LNCaP clone FGC (cell line): Measurements from ENCODE around the gene FST.

ENCODE experiments used
- DNase-seq: peaks from one replicate; pipeline ENCODE4 v3.0.0-alpha.2; 2011; ENCODE audit warnings: low read depth
- H3K4me3 ChIP-seq: 2 replicates; pipeline ENCODE4 v1.5.1; 2011; ENCODE audit warnings: mild to moderate bottlenecking, low read depth, low read length, control low read depth
- TF ChIP-seq, protein P1 (sequence below): IDR thresholded peaks from 2 replicates; pipeline ENCODE4 v1.5.1; 2012; ENCODE audit warnings: mild to moderate bottlenecking; ENCODE audit not compliant: control insufficient read depth, insufficient read depth; ENCODE audit errors: extremely low read depth

FST gene

DNA sequence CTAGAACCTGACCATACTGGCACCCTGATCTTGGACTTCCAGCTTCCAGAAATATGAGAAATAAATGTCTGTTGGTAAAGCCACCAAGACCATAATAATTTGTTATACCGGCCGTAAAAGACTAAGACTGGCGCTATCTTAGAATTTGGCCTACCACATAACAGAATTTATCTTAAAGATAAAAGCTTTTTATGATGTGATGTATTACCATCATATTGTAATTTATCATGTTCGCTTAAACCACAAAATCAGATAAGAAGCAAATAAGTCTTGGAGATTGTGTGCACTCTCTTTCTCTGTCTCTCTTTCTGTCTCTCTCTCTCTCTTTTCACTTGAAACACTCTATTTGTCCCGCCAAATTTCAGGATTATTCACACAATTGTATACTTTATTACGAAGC is 35.6 kb downstream of the FST start:
- H3K4me3 ChIP-seq: no peak overlapping the region
- TF ChIP-seq, protein P1, sequence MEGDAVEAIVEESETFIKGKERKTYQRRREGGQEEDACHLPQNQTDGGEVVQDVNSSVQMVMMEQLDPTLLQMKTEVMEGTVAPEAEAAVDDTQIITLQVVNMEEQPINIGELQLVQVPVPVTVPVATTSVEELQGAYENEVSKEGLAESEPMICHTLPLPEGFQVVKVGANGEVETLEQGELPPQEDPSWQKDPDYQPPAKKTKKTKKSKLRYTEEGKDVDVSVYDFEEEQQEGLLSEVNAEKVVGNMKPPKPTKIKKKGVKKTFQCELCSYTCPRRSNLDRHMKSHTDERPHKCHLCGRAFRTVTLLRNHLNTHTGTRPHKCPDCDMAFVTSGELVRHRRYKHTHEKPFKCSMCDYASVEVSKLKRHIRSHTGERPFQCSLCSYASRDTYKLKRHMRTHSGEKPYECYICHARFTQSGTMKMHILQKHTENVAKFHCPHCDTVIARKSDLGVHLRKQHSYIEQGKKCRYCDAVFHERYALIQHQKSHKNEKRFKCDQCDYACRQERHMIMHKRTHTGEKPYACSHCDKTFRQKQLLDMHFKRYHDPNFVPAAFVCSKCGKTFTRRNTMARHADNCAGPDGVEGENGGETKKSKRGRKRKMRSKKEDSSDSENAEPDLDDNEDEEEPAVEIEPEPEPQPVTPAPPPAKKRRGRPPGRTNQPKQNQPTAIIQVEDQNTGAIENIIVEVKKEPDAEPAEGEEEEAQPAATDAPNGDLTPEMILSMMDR: no peak
- no peak for DNase-seq

DNA sequence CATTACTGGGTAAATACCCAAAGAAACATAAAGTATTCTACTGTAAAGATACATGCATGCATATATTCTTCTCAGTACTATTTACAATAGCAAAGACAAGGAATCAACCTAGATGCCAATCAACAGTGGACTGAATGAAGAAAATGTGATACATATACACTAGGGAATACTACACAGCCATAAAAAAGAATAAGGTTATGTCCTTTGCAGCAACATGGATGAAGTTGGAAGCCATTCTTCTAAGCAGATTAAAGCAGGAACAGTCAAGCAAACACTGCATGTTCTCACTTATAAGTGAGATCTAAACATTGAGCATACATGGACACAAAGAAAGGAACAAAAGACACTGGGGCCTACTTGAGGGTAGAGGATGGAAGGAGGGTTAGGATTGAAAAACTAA is 40.4 kb downstream of the FST start:
- no peak overlapping the region for H3K4me3 ChIP-seq
- TF ChIP-seq, protein P1: no peak

More for the DNA sequence above, 40.4 kb downstream of the FST start:
- DNase-seq: no peak
